PC-3 (cell line): Measurements from ENCODE around the gene DHRS7C.

Experiments used
- EZH2 ChIP-seq: fragments of 300-600 bp; sonication (generic); IDR thresholded peaks from one replicate; pipeline ENCODE4 v1.6.1; 2017; ENCODE audit warnings: antibody characterized with exemption, mild to moderate bottlenecking, low read length; ENCODE audit not compliant: unreplicated experiment
- TF ChIP-seq, protein P1 (sequence below): fragments of 300-600 bp; sonication (generic); conservative IDR thresholded peaks from 2 replicates; pipeline ENCODE4 v1.5.1; 2017; ENCODE audit warnings: antibody characterized with exemption, low read depth, mild to moderate bottlenecking, low read length

DNA sequence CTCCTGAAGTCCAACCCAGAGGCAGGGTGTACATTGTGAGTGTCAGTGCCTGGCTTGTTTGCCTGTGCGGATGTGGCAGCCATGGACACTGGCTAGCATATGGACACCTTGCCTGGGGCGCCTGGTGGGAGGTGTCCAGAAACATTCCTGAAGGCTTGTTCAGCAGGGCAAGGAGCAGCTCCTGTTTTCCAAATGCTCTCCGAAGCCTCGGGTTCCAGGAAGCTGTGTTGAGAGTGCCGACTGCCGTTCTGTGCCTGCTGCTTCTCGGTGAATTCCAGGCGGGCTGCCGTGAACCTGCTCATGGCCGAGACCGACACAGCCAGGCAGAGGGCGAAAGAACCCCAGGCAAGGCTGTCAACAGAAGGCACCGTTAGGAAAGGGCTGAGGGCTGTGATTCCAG is 10.9 kb upstream of the DHRS7C start:
- TF ChIP-seq, protein P1, sequence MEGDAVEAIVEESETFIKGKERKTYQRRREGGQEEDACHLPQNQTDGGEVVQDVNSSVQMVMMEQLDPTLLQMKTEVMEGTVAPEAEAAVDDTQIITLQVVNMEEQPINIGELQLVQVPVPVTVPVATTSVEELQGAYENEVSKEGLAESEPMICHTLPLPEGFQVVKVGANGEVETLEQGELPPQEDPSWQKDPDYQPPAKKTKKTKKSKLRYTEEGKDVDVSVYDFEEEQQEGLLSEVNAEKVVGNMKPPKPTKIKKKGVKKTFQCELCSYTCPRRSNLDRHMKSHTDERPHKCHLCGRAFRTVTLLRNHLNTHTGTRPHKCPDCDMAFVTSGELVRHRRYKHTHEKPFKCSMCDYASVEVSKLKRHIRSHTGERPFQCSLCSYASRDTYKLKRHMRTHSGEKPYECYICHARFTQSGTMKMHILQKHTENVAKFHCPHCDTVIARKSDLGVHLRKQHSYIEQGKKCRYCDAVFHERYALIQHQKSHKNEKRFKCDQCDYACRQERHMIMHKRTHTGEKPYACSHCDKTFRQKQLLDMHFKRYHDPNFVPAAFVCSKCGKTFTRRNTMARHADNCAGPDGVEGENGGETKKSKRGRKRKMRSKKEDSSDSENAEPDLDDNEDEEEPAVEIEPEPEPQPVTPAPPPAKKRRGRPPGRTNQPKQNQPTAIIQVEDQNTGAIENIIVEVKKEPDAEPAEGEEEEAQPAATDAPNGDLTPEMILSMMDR, result no peak
- no peak for TF ChIP-seq EZH2
